ENCODE measurements around the gene MOB2. TPM values are rescaled to one million over a fixed set of nuclear protein-coding genes. Genes with fewer than 3 reads are reported as not detected.
A peak's percentile ranks its signal among the peaks of the same experiment; 100 is the strongest.
"Not testable (repeated sequence)": the region's sequence is repeated elsewhere in the genome, so short reads cannot be mapped to it uniquely, and the experiment has no call there.

Gene MOB2
- total RNA-seq, 1 experiment from 2014 or later = 22.4 TPM

DNA sequence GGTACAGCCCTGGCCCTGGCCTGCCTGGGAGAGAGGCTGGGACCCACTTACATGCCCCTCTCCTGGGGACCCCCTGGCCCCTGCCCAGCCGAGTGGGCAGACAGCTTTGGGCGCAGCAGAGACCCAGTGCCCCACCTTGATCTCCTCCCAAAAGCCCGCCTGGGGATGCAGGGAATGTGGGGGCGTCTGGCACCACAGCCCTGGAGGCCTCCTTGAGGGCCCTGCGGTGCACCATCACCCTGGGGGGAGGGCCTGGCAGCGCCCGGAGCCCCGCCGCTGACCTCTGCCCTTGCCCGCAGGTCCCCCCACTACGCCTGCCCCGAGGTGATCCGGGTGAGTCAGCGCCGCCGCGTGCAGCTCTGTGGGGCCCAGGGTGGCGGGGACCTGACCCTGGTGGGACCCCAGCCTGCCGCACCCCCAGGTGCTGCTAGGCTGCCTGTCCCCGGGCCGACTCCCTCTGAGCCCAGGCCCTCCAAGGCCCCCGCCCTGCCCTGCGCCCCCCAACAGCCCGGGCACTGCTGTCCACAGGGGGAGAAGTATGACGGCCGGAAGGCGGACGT lies 43.7 kb downstream of the MOB2 start:
- DNase-seq (ENCODE audit: low spot score) = no peak

DNA sequence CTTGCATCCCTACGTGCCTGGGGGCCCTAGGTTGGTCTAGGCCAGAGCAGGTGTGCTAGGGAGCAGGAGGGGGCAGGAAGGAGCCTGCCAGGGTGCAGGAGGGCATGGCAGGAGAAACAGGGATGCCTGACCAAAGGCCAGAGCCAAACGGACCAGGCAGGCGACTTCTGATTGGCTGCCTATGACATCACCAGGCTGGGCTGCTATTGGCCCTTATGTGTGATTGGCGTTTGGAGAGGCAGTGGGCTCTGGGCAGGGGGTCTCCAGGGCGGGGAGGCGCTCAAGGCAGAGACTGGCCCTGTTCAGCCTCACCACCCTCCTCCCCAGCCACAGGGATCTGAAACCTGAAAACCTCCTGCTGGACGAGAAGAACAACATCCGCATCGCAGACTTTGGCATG lies 44.4 kb downstream of the MOB2 start:
- no peak for DNase-seq (ENCODE audit: low spot score)

DNA sequence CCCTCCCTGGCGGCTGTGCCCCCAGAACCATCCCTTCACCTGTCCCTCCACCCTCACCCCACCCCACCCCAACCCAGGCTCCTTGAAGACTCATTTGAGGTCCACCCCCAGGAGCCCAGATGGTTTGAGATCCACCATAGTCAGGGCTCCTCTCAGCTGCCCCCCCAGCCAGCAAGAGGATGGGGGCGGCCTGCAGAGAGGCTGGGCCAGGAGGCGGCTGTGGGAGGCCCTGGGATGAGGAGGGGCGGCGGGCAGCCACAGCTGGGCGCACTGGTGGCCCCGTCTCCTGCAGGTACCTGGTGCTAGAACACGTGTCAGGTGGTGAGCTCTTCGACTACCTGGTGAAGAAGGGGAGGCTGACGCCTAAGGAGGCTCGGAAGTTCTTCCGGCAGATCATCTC lies 46.1 kb downstream of the MOB2 start:
- no peak for DNase-seq (ENCODE audit: low spot score)

DNA sequence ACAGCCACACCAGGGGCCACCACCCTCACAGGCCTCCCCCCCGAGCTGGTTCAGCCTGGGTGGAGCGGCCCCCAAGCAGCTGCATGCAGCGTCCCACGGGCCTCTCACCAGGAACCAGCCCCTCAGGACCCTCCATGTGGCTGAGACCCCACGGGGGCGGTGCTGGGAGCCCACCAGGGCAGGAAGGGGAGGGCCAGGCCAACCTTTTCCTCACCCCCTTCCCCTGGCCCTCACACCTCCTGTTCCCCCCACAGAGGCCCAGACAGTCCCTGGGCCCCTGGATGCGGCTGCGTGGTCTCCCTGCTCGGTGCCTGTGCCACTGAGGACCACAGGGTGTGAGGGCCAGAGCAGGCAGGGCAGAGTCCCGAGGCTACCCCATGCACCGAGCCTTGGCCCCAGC lies 46.5 kb downstream of the MOB2 start:
- no peak for DNase-seq (ENCODE audit: low spot score)

DNA sequence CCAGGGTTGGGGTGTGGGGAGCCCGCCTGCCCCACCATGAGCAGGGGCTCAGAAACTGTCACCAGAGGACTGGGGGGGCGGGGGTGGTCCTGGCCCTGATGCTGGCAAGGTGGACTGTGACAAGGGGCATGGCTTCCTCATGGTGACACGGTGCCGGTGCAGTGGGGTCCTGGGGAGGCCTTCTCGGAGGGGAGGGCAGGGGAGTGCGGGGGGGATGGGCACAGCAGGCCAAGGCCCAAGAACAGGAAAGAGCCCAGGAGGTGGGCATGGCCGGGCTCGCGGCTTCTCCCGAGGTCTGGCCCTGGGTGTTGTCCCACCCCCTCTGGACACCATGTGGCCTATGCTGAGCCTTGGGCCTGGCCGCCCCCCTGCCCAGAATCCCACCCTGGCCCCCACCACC lies 47.2 kb downstream of the MOB2 start:
- DNase-seq (ENCODE audit: low spot score) = no peak

DNA sequence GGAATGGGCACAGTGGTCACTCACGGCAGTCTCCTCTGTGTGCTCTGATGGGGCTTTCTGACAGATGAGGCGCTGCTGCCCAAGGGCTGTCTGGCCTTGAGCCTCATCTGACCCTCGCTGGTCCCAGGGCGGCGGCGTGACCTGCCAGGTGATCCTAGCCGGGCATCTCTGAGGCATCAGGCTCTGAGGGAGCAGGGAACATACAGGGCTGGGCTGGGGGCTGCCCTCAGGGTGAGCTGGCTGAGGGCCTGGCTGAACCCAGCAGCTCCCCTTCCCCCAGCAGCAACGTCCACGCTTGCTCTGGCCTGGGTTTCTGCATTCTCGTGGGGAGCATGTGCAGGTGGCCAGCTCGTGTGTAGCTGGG lies 47.6 kb downstream of the MOB2 start:
- no peak for DNase-seq (ENCODE audit: low spot score)

DNA sequence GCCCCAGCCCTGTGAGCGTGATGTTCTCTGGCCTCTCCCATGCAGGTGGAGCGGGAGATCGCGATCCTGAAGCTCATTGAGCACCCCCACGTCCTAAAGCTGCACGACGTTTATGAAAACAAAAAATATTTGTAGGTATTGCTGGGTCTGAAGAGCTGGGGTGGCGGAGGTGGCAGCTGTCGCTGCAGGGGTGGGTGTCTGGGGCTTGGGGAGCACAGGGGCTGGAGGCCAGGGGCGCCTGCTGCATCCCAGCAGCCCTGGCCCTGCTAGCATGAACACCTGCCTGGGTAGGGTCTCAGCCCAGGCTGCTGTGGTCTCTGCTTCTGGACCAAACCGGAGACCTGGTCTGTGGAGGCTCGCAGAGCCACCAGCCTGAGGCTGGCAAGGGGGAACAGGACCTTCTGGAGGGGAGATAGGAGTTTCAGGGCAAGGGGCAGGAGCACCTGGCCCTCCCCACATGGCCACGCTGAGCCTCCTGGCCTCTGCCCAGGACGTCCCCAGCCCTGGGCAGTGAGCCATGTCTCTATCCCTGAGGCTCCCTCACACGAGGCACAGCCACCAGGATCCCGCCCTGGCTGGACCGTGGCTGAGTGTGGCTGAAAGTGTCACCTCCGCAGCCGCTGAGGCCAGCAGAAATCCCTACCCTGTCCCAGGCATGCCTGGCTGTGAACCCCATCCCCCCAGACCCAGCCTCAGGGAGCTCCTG lies 48.2 kb downstream of the MOB2 start:
- no peak for DNase-seq (ENCODE audit: low spot score)

DNA sequence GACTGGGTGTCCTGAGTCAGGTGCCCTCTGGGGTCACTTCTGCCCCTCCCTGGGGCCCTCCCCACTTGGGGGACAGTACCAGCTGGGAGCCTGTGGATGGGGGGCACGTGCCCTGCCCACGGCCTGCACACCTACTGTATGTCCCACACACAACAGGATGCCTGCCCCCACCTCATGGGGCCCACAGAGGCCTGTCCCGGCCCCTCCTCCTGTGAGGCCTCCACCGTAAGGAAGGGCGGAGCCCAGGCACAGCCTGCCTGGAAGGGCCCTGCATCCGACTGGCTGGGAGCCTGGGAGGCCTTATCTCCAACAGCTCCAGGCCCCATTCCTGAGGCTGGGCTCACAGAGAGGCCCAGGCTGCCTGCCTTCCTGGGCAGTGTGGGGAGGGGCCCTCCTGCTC lies 49.1 kb downstream of the MOB2 start:
- DNase-seq (ENCODE audit: low spot score) = peak; percentile 69

DNA sequence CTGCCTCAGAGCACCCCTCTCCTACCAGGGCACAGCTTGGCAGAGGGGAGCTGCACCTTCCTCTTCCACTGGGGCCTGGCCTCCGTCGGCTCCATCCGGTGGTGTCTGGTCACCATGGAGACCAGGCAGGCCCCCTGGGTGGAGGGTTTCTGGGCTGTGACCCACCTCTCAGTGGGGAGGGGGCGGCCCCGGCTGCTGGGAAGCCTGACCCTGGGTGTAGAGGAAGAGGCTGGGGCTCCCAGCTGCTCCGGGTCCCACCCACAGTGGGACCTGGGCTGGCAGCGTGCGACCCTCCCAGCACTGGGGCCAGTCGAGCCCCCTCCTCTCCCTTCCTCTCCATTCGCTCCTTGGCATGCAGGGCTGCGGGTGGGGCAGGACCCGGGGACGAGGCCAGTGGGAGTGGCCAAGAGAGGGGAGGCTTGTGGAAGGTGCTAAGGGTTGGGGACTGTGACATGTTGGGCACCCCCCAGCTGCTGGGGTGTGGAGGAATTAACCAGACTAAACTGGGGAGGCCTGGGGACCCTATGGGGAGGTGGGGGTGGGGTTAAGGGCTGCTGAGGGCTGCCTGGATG lies 50.0 kb downstream of the MOB2 start:
- DNase-seq (ENCODE audit: low spot score) = no peak

DNA sequence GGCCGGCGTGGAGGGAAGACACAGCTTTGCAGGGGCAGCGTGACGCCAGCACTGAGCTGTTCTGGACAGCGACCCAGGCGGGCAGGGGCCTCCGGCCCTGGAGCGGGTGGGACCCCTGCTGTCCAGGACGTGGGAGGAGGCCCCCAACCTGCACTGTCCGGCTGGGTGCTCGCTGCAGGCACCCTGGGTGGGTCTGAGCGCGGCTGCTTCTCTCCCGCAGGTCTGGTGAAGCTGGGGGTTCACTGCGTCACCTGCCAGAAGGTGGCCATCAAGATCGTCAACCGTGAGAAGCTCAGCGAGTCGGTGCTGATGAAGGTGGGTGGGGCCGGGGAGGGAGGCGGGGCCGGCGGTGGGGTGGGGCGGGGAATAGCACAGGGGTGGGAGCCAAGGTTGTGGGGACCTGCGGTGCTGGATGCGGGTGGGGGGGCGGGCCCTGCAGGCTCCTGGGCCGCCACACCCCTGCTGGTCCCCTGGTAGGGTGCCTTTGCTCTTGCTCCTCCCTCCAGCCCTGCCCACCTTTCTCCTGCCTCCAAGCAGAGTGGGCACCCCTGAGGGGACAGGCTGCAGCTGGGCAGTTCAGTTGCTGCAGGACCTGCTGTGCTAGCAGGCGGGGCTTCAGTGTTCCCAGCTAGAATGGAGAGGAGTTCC lies 50.6 kb downstream of the MOB2 start:
- peak; percentile 23 for DNase-seq (ENCODE audit: low spot score)

DNA sequence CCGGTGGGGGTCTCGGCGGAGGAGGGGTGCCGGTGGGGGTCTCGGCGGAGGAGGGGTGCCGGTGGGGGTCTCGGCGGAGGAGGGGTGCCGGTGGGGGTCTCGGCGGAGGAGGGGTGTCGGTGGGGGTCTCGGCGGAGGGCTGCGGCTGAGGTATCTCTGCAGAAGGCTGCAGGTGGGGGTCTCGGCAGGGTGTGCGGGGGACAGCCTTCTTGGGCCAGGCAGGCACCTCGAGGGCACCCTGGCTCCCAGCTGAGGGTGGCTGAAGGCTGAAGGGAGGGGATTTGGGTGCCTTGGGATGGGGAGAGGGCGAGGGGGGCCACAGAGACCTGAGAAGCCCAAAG lies 51.1 kb downstream of the MOB2 start:
- not testable (repeated sequence) for DNase-seq (ENCODE audit: low spot score)

DNA sequence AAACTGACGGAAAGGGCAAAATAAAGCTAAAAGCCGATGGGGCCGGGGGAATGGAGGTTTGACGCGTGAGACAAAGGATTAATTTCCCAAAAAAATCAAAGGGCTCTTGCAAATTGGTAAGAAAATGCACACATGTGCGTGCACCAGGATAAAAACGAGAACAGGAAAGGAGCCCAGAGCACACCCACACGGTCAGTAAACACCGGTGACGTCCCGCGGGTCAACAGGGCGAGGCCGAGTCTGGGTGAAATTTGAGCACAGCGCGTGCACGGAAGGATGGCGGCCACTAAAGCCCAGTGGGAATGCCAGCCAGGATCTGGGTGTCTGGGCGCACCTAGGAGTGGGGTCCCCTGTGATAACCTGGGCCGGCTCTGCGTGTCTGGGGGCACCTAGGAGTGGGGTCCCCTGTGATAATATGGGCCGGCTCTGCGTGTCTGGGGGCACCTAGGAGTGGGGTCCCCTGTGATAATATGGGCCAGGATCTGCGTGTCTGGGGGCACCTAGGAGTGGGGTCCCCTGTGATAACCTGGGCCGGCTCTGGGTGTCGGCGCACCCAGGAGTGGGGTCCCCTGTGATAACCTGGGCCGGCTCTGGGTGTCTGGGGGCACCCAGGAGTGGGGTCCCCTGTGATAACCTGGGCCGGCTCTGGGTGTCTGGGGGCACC lies 52.5 kb downstream of the MOB2 start:
- DNase-seq (ENCODE audit: low spot score) = no peak

DNA sequence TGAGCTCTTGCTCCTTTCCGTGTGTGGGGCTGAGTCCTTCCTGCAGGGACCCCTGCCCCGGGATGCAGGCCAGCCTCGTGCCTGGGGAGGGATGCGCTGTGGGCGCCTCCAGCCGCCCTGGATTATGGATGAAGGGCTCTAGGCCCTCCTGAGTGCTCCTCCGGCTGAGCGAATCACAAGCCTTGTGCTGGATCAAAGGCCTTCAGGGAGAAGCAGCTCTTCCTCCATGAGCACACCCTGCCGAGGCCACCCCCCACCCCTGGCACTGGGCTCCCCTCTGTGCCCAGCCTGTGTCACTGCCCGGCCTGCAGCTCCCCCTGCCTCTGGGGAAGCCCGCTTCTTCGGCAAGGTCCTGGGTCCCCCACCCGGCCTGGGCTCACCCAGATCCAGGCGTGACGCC lies 53.0 kb downstream of the MOB2 start:
- no peak for DNase-seq (ENCODE audit: low spot score)

DNA sequence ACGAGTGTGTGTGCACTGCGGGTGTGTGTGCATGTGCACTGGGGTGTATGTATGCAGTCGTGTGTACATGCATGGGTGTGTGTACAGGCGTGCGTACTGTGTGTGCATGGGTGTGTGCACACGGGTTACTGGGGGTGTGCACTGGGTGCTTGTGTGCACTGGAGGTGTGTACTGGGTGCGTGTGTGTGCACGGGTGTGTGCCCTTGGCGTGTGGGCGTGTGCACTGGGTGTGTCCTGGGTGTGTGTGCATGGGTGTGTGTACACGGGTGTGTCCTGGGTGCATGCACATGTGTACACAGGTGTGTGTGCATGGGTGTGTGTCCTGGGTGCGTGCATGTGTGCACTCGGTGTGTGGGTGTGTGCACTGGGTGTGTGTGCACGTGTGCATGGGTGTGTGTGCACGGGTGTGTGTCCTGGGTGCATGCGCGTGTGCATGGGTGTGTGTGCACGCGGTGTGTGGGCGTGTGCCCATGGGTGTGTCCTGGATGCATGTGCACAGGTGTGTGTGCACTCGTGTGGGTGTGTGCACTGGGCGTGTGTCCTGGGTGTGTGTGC lies 57.7 kb downstream of the MOB2 start:
- no peak for DNase-seq (ENCODE audit: low spot score)

DNA sequence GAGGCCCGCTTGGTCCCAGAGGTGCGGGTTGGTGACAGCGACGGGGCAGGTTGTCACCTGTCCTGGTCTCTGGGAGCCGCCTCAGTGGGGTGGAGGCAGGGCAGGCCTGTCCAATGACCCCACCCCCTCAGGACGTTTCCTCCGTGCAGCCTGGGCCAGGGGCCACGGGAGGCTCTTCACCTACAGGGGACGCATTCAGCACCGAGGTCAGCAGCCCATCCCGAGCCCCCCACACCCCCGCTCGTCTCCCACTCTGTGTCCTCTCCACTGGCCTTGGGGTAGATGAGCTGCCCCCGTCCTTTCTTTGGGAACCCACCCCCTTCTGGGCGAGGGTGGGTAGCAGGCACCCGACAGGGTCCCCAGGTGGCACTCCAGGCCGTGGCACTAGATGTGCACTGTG lies 61.1 kb downstream of the MOB2 start:
- DNase-seq (ENCODE audit: low spot score) = no peak

DNA sequence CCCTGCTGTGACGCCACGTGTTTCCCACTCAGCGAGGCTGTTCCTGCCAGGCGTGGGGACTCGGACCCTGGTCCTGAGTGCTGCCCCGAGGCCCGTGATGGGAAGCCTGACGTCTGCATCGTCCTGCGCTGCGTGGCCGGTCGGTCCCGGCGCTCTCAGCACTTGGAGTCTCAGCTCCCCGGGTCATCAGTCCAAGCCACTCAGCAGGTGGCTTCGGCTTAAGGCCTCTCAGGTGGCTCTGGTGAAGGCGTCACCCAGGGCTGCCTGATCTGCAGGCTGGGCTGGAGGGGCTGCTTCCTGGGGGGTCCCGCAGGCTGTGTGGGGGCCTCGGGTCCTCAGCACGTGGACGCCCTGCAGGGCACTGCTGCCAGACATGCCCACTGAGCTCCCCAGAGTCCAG lies 61.6 kb downstream of the MOB2 start:
- no peak for DNase-seq (ENCODE audit: low spot score)

DNA sequence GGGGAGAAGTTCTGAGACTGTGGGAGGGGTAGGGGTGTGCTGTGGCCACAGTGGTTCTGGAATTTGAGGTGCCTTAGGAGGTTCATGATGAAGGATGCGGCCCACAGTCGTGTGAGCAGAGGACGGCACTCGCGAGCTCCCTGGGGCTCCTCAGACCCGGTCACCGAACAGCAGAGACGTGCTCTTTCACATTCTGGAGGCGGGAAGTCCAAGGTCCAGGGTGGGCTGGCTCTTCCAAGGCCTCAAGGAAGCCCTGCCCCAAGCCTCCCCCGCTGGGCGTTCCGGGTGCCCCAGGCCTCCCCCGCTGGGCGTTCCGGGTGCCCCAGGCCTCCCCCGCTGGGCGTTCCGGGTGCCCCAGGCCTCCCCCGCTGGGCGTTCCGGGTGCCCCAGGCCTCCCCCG lies 63.2 kb downstream of the MOB2 start:
- not testable (repeated sequence) for DNase-seq (ENCODE audit: low spot score)

DNA sequence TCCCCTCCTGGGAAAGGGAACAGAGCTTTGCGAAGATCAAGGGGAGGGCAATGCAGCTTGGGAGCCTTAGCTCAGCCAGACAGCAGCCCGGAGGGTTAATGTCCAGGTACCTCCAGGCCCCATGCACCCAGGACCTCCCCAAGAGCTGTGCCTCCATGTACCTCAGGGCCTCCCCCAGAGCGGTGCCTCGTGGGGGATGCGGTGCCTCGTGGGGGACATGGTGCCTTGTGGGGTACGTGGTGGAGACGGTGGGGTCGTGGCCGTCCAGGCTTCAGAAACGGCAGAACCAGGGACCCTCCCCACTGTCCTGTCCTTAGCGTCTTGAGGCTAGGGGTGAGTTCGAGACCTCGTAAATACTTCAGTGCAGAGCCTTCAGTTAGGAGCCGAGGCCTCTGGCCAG lies 63.6 kb downstream of the MOB2 start:
- no peak for DNase-seq (ENCODE audit: low spot score)

DNA sequence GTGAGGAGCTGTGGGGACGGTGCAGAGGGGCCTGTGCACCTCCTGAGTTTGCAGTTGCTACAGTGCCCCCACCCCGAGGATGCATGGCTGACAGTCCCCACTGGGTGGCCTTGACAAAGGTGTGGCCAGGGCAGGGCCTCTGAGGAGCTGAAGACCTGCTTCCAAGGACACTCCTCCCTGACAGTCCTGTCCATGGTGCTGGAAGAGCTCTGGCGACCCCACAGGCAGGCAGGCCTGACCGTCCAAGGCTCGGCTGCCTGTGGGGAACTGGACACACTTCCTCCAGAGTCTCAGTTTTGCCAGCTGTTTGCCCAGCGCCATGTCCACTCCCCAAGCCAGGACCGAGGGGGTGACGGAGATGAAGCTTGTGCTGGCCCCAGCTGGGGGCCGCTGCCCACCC lies 64.1 kb downstream of the MOB2 start:
- DNase-seq (ENCODE audit: low spot score) = peak; percentile 22

DNA sequence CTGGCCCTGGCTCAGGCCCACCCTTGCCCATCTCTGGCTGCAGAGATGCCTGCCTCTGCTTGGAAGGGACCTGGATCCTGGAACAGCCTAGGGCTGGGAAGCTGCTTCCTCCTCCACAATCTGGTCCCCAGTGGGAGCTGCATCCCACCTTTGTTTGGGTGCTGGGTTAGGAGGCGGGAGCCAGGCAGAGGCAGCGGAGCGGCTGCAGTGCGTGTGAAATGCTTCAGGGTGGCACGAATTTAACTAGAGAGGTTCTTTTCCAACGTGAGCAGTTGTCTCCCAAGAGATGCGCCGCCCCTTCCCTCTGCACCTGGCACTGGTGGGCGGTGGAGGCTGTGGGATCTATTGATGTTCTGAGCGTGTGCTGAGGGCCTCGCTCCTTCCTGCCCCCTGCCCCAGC lies 65.3 kb downstream of the MOB2 start:
- DNase-seq (ENCODE audit: low spot score) = no peak

DNA sequence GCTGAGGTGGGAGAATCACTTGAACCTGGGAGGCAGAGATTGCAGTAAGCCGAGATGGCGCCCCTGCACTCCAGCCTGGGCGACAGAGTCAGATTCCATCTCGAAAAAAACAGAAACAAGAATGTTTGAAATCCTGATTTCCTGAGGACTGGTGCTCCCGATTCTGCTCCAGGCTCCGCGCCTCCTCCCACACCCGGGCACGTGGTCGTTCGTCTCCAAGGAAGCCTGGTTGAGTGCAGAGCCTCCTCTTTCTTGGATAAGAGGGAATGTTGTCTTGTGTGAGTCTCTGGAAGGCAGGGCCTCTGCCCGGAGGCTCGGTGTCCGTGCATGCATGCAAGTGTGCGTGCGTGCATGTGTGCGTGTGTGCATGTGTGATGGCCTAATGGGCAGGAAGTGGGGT lies 66.8 kb downstream of the MOB2 start:
- DNase-seq (ENCODE audit: low spot score) = no peak
